BJ (cell line): Measurements from ENCODE around the gene TRPV4. TPM values are rescaled to one million over a fixed set of nuclear protein-coding genes. Genes with fewer than 3 reads are reported as not detected.

Experiments
- CTCF ChIA-PET: fragments of 350-600 bp; formaldehyde crosslinking; extraction: SDS; loops from one replicate; lab custom pipeline; 2021; ENCODE audit warnings: antibody characterized with exemption, inconsistent platforms; lab: Yijun Ruan, JAX
- POLR2A ChIA-PET: fragments of 300-600 bp; sonication (Branson Sonifier 250); formaldehyde crosslinking; extraction: SDS; loops from one replicate; lab custom pipeline; 2021; ENCODE audit warnings: antibody characterized with exemption; lab: Charles Lee
- DNase-seq: peaks from one replicate; pipeline ENCODE4 v3.0.0-alpha.2; 2011; ENCODE audit warnings: low read depth
- H3K27me3 ChIP-seq: 2 replicates; pipeline ENCODE4 v1.6.0; 2011; ENCODE audit warnings: low read length; ENCODE audit not compliant: control insufficient read depth, insufficient read depth
- H3K36me3 ChIP-seq: 2 replicates; pipeline ENCODE4 v1.5.1; 2011; ENCODE audit warnings: low read length; ENCODE audit not compliant: control insufficient read depth, insufficient read depth
- H3K4me3 ChIP-seq: 2 replicates; pipeline ENCODE4 v1.5.1; 2011; ENCODE audit warnings: low read depth, mild to moderate bottlenecking, control low read depth, low read length
- CTCF ChIP-seq: IDR thresholded peaks from 2 replicates; pipeline ENCODE4 v1.5.1; 2011; ENCODE audit warnings: low read depth, mild to moderate bottlenecking, control low read depth, inconsistent platforms, low read length, moderate library complexity; ENCODE audit not compliant: insufficient read depth
- polyA plus RNA-seq: library from polyadenylated mRNA; depleted of rRNA; stranded (reverse); fragments of >200 nt; gene quantifications from 2 replicates; pipeline ENCODE4 v1.2.3, GENCODE V29; 2011

TRPV4 gene
- polyA plus RNA-seq, 1 experiment: 13.4 TPM

- no peaks in the 10 kb centered on the region; the same call in 1 of the 2 replicates for H3K36me3 ChIP-seq
- ChIA-PET POLR2A (no interaction called here), CTCF (interaction anchor here (0.6 to 10.4 kb wide), 6 partner anchors 13 to 328 kb away, joined by 3 to 174 read pairs (median 10); no protein-coding TSS in a partner anchor)
- H3K4me3 ChIP-seq: no peak overlapping the region
- no peak for DNase-seq
- H3K27me3 ChIP-seq: no peaks in the 10 kb centered on the region
- TF ChIP-seq CTCF: no peak
These were observed 14.0 kb upstream of the TRPV4 start for GRCh38 chr12:109847142-109847735.

GRCh38 chr12:109845824-109846205 lies 12.6 kb upstream of the TRPV4 start:
- Histone ChIP-seq H3K4me3 (no peak overlapping the region), H3K36me3 (no peaks in the 10 kb centered on the region), H3K27me3 (no peaks in the 10 kb centered on the region)
- ChIA-PET POLR2A (no interaction called here), CTCF (interaction anchor here (0.6 to 10.4 kb wide), 34 partner anchors 9 to 1013 kb away, joined by 3 to 174 read pairs (median 5); partner anchors contain the start of genes TCHP and TRPV4)
- TF ChIP-seq CTCF: no peak
- DNase-seq: no peak

- Histone ChIP-seq H3K36me3 (no peaks in the 10 kb centered on the region), H3K27me3 (no peaks in the 10 kb centered on the region), H3K4me3 (peak overlapping the region; percentile 32)
- CTCF ChIA-PET: interaction anchor here (0.6 to 10.4 kb wide), 37 partner anchors 10 to 1012 kb away, joined by 3 to 174 read pairs (median 5); partner anchors contain the start of gene TRPV4
- no peak for DNase-seq
- POLR2A ChIA-PET: no interaction called here
- TF ChIP-seq CTCF: peak; percentile 100
These were observed 12.0 kb upstream of the TRPV4 start for GRCh38 chr12:109844983-109845823.

- Histone ChIP-seq H3K27me3 (no peaks in the 10 kb centered on the region), H3K36me3 (no peaks in the 10 kb centered on the region), H3K4me3 (no peak overlapping the region)
- POLR2A ChIA-PET: no interaction called here
- TF ChIP-seq CTCF: no peak
- CTCF ChIA-PET: interaction anchor here (0.6 to 10.4 kb wide), 9 partner anchors 9 to 247 kb away, joined by 3 to 174 read pairs (median 6); partner anchors contain the start of gene TRPV4
- no peak for DNase-seq
These were observed 10.9 kb upstream of the TRPV4 start for GRCh38 chr12:109844091-109844490.

GRCh38 chr12:109842021-109842420 lies 8.8 kb upstream of the TRPV4 start:
- no peak for TF ChIP-seq CTCF
- no peak overlapping the region for H3K4me3 ChIP-seq
- ChIA-PET POLR2A (no interaction called here), CTCF (interaction anchor here (1.2 to 10.4 kb wide), 3 partner anchors 11 to 245 kb away, joined by 4 to 174 read pairs (median 8); no protein-coding TSS in a partner anchor)
- no peaks in the 10 kb centered on the region for H3K36me3 ChIP-seq
- DNase-seq: no peak
- no peaks in the 10 kb centered on the region for H3K27me3 ChIP-seq
